Vagina (tissue), 2 donors: ENCODE results near the gene RGS3. TPM values are rescaled to one million over a fixed set of nuclear protein-coding genes. Genes with fewer than 3 reads are reported as not detected.

ENCODE experiments used
- DNase-seq, 2 donors: peaks; one replicate each; pipeline ENCODE4 v3.0.0-alpha.2; 2017; ENCODE audit errors: extremely low spot score in 2 of 2
- H3K27ac ChIP-seq: fragments of 200-600 bp; sonication (generic); one replicate; pipeline ENCODE4 v1.5.1; 2019
- H3K27me3 ChIP-seq: fragments of 200-600 bp; sonication (generic); one replicate; pipeline ENCODE4 v1.5.1; 2019
- H3K36me3 ChIP-seq, 2 donors: fragments of 200-600 bp; sonication (generic); one replicate each; pipeline ENCODE4 v1.5.1; 2017 to 2019
- H3K4me1 ChIP-seq: fragments of 200-600 bp; sonication (generic); one replicate; pipeline ENCODE4 v1.5.1; 2019
- H3K4me3 ChIP-seq, 2 donors: fragments of 200-600 bp; sonication (generic); 1 replicate in 1 of 2; 2 replicates in 1 of 2; pipeline ENCODE4 v1.5.1; 2016 to 2019
- H3K9me3 ChIP-seq: fragments of 200-600 bp; sonication (generic); one replicate; pipeline ENCODE4 v1.5.1; 2019
- POLR2A ChIP-seq, 2 donors: fragments of 450-650 bp; IDR thresholded peaks; one replicate each; pipeline ENCODE4 v1.6.1; 2017; ENCODE audit warnings: antibody characterized with exemption in 2 of 2, mild to moderate bottlenecking in 2 of 2, moderate library complexity in 2 of 2
- POLR2AphosphoS5 ChIP-seq, 2 donors: sonication (generic); formaldehyde crosslinking; IDR thresholded peaks; one replicate each; pipeline ENCODE4 v1.9.0; 2017; ENCODE audit warnings: antibody characterized with exemption in 2 of 2, mild to moderate bottlenecking in 2 of 2, low read depth in 1 of 2; ENCODE audit not compliant: insufficient read depth in 1 of 2
- intact Hi-C: fragments of 100-400 bp; cut with DNase I; formaldehyde crosslinking; loops from one replicate; pipeline ENCODE4 v1.15.1; 2023
- total RNA-seq: library from RNA; depleted of rRNA; stranded (reverse); fragments of >200 nt; gene quantifications from one replicate; pipeline ENCODE4 v1.2.3, GENCODE V29; 2016
- TF ChIP-seq, protein P1 (sequence below), 3 experiments: fragments of 450-650 bp in 2 of 3; fragments of 200-600 bp in 1 of 3; sonication (generic) in 1 of 3; IDR thresholded peaks; one replicate each; pipeline ENCODE4 v1.5.1; 2017 to 2019; ENCODE audit warnings: antibody characterized with exemption in 3 of 3, mild to moderate bottlenecking in 2 of 3, moderate library complexity in 2 of 3

The RGS3 gene
- total RNA-seq, 1 donor from 2014 or later: 27.0 TPM

DNA sequence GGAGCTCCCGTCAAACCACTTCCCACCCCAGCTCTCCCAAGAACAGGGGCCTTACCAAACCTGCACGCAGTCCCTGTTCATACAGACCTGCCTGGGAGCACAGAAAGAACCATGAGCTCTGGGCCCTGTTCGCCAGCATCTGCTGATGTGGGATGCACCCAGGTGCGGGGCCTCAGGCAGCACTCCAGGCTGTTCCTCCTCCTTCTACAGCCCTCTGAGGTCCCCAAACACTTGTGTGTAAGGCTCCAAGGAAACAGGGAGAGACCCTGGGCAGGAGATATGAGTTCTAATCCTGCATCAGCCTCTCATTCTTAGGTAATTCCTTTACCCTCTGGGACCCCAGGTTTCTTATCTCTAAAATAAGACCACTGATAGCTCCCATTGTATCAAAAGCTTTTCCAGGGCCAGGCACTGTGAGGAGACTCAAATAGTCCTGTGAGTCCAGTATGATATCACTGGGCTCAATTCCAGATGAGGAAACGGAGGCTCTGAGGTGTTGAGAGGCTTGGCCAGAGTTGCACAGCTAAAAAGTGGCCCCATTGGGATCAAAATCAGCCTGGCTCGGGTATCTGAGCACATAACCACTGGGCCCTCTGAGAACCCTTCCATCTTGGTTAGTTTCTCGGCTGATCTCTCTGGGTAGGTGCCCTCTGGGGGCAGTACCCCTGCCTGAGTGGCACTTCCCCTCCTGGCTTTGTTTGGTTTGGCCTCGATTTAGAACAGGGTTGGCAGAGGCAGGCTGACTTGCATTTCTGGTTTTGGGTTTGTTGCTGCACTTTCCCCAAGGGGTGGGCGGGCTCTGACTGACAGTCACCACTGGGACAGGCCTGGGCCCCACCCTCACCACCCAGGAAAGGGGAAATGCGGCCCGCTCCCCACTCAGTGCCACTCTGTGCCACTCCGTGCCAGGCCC lies 116.8 kb downstream of the RGS3 start:
- no peak for DNase-seq
- intact Hi-C loops: no loop called here

DNA sequence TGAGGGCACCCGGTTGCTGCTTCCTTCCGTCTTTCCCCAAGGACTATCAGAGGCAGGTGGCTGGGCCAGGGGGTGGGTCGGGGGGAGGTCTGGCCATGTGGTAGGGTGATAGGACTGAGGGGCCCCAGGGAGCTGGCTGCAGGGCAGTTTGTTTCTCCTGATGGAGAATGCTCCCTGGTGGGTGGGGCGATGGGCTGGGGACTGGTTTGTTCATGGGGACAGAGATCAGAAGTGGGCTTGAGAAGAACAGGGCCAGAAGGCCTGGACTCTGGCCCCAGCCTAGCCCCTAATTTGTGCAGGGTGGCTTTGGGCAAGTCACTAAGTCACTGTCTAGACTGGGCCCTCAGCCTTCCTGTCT lies 117.4 kb downstream of the RGS3 start:
- H3K4me1 ChIP-seq: peaks cover 68% of the 10 kb centered on the region
- peak overlapping the region; percentile 77 for H3K27ac ChIP-seq
- H3K4me3 ChIP-seq: no peak overlapping the region
- no peaks in the 10 kb centered on the region for H3K9me3 ChIP-seq
- TF ChIP-seq, protein P1, sequence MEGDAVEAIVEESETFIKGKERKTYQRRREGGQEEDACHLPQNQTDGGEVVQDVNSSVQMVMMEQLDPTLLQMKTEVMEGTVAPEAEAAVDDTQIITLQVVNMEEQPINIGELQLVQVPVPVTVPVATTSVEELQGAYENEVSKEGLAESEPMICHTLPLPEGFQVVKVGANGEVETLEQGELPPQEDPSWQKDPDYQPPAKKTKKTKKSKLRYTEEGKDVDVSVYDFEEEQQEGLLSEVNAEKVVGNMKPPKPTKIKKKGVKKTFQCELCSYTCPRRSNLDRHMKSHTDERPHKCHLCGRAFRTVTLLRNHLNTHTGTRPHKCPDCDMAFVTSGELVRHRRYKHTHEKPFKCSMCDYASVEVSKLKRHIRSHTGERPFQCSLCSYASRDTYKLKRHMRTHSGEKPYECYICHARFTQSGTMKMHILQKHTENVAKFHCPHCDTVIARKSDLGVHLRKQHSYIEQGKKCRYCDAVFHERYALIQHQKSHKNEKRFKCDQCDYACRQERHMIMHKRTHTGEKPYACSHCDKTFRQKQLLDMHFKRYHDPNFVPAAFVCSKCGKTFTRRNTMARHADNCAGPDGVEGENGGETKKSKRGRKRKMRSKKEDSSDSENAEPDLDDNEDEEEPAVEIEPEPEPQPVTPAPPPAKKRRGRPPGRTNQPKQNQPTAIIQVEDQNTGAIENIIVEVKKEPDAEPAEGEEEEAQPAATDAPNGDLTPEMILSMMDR (IDR thresholded peaks at IDR 0.05): no peak
- no peak for TF ChIP-seq POLR2AphosphoS5 (IDR thresholded peaks at IDR 0.05; ENCODE audit: insufficient read depth in 1 of 2, low read depth in 1 of 2)
- TF ChIP-seq POLR2A (IDR thresholded peaks at IDR 0.05): no peak
- H3K36me3 ChIP-seq: peaks cover 0 to 23% of the 10 kb centered on the region in 2 donors
- H3K27me3 ChIP-seq: no peaks in the 10 kb centered on the region
- intact Hi-C loops: no loop called here
- no peak for DNase-seq

More for the DNA sequence above, 116.8 kb downstream of the RGS3 start:
- Histone ChIP-seq H3K27me3 (no peaks in the 10 kb centered on the region), H3K4me3 (no peak overlapping the region), H3K27ac (peak overlapping the region; percentile 77), H3K36me3 (peaks cover 0 to 21% of the 10 kb centered on the region in 2 donors), H3K4me1 (peaks cover 69% of the 10 kb centered on the region), H3K9me3 (no peaks in the 10 kb centered on the region)
- peak; percentile 35 to 48 for TF ChIP-seq POLR2AphosphoS5 (IDR thresholded peaks at IDR 0.05; ENCODE audit: insufficient read depth in 1 of 2, low read depth in 1 of 2)
- TF ChIP-seq, protein P1 (IDR thresholded peaks at IDR 0.05): no peak

DNA sequence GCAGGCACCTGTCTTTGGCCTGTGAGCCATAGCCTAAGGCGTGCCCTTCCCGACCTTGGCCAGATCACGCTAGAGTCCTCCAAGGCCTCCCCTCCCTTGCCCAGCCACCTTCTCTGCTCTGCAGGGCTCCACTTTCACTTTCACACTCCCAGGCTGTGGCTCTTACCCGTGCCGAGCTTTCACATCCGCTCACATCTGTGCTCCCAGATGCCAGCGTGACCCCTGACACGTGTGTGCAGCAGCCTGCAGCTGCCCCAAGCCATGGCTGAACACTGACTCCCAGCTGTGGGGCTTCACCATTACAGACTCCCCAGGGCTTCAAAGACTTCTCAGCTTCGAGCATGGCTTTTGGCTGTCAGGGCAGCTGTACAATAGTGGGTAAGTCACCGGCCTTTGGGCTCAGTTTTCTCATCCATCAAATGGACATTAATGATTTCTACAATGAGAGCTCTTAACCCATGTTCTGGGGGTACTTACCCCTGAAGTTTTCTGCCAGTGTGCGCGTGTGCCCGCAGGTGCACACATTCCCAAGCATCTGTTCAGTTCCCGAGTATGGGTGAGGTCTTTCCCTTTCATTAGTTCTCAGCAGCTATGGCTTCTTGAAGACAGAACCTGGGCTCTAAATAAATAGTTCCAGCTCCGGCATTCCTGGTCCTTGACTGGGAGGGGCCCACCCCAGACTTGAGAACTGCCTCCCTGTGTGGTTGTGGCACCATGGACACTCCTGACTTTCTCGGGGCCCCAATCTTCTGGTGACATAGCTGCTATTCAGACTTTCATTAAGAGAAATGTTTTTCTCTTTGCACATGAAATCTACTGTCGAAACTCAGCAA lies 118.6 kb downstream of the RGS3 start:
- Histone ChIP-seq H3K4me1 (peaks cover 66% of the 10 kb centered on the region), H3K36me3 (peaks cover 0 to 23% of the 10 kb centered on the region in 2 donors), H3K27me3 (no peaks in the 10 kb centered on the region), H3K9me3 (no peaks in the 10 kb centered on the region), H3K4me3 (peak overlapping the region; percentile 1 to 23), H3K27ac (peak overlapping the region; percentile 77)
- intact Hi-C loops: no loop called here
- DNase-seq: no peak
- TF ChIP-seq, protein P1 (IDR thresholded peaks at IDR 0.05): peak in 2 of 3 experiments; percentile 11 to 31
- no peak for TF ChIP-seq POLR2A (IDR thresholded peaks at IDR 0.05)
- peak in 1 of 2 donors; percentile 73 for TF ChIP-seq POLR2AphosphoS5 (IDR thresholded peaks at IDR 0.05; ENCODE audit: insufficient read depth in 1 of 2, low read depth in 1 of 2)

DNA sequence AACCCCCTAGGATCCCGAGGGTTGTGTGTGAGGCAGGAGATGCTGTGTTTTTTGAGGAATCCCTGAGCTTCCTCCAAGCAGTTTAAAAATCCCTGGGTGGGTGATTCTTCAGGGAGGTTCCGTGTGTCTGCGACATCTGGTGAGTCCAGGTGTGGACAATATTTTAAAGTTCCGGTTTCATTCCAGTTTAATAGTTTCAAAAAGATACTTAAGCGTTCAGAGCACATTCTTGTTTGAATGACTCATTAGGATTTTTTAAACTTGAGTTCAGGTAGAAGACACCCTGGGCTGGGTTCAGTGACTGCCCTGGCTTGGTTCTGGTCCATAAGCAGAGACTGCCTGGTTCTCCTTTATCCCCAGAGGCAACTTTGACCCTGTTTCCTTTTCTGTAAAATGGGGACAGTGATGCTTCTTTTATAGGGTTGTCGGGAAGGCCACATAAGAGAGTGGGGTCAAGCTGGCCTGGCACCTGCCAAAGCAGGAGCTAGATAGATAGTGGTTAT lies 119.2 kb downstream of the RGS3 start:
- Histone ChIP-seq H3K36me3 (peaks cover 0 to 23% of the 10 kb centered on the region in 2 donors), H3K4me3 (no peak overlapping the region), H3K27me3 (no peaks in the 10 kb centered on the region), H3K4me1 (peaks cover 66% of the 10 kb centered on the region), H3K27ac (peak overlapping the region; percentile 77), H3K9me3 (no peaks in the 10 kb centered on the region)
- TF ChIP-seq, protein P1 (IDR thresholded peaks at IDR 0.05): no peak
- TF ChIP-seq POLR2A (IDR thresholded peaks at IDR 0.05) (no peak), POLR2AphosphoS5 (IDR thresholded peaks at IDR 0.05; ENCODE audit: insufficient read depth in 1 of 2, low read depth in 1 of 2) (no peak)
- intact Hi-C loops: no loop called here
- DNase-seq: no peak
